Fibroblast of lung (primary cell): ENCODE data around the gene CLDN9. TPM values are rescaled to one million over a fixed set of nuclear protein-coding genes. Genes with fewer than 3 reads are reported as not detected.
A peak's percentile ranks its signal among the peaks of the same experiment; 100 is the strongest.

Experiments
- DNase-seq, 2 donors: peaks; one replicate each; pipeline versions ENCODE4 v3.0.0 to v3.0.0-alpha.2; 2010; ENCODE audit warnings: low read depth in 2 of 2
- H2AFZ ChIP-seq: 2 replicates; pipeline ENCODE4 v1.5.1; 2012; ENCODE audit warnings: low read length, control low read depth, inconsistent platforms
- H3K27ac ChIP-seq: 2 replicates; pipeline ENCODE4 v1.5.1; 2011; ENCODE audit warnings: low read length, control low read depth; ENCODE audit not compliant: insufficient read depth
- H3K27me3 ChIP-seq: 2 replicates; pipeline ENCODE4 v1.5.1; 2011; ENCODE audit warnings: mild to moderate bottlenecking, low read length; ENCODE audit not compliant: control insufficient read depth, insufficient read depth
- H3K36me3 ChIP-seq: 2 replicates; pipeline ENCODE4 v1.5.1; 2011; ENCODE audit warnings: low read length; ENCODE audit not compliant: control insufficient read depth, insufficient read depth
- H3K4me1 ChIP-seq: 2 replicates; pipeline ENCODE4 v1.5.1; 2011; ENCODE audit warnings: low read length; ENCODE audit not compliant: control insufficient read depth, insufficient read depth; ENCODE audit errors: extremely low read depth
- H3K4me2 ChIP-seq: 2 replicates; pipeline ENCODE4 v1.5.1; 2011; ENCODE audit warnings: low read length, control low read depth; ENCODE audit not compliant: insufficient read depth; ENCODE audit errors: extremely low read depth
- H3K4me3 ChIP-seq, 4 experiments: fragments of 200-600 bp in 1 of 4; sonication (generic) in 1 of 4; replicated peaks in 1 of 4; 2 replicates each; pipeline ENCODE4 v1.5.1; 2011 to 2016; ENCODE audit warnings: low read length in 4 of 4, low read depth in 3 of 4, mild to moderate bottlenecking in 3 of 4, control low read depth in 2 of 4, inconsistent platforms in 1 of 4, mixed read lengths in 1 of 4; ENCODE audit not compliant: insufficient read depth in 1 of 4; ENCODE audit errors: control extremely low read depth in 1 of 4
- H3K79me2 ChIP-seq: 2 replicates; pipeline ENCODE4 v1.5.1; 2012; ENCODE audit warnings: mild to moderate bottlenecking, low read length, inconsistent platforms; ENCODE audit not compliant: control insufficient read depth, insufficient read depth
- H3K9ac ChIP-seq: 2 replicates; pipeline ENCODE4 v1.5.1; 2011; ENCODE audit warnings: mild to moderate bottlenecking, low read length, control low read depth; ENCODE audit not compliant: insufficient read depth
- H3K9me3 ChIP-seq: 2 replicates; pipeline ENCODE4 v1.5.1; 2012; ENCODE audit warnings: low read depth, low read length; ENCODE audit not compliant: control insufficient read depth, insufficient read depth
- H4K20me1 ChIP-seq: 2 replicates; pipeline ENCODE4 v1.5.1; 2011; ENCODE audit warnings: low read length; ENCODE audit not compliant: control insufficient read depth, insufficient read depth; ENCODE audit errors: extremely low read depth
- CTCF ChIP-seq, 2 donors: IDR thresholded peaks in 1 of 2; conservative IDR thresholded peaks in 1 of 2; 1 replicate in 1 of 2; 2 replicates in 1 of 2; pipeline ENCODE4 v1.5.1; 2011 to 2012; ENCODE audit warnings: low read length in 2 of 2, control low read depth in 1 of 2, inconsistent platforms in 1 of 2, low read depth in 1 of 2, mild to moderate bottlenecking in 1 of 2
- EZH2 ChIP-seq: IDR thresholded peaks from 2 replicates; pipeline ENCODE4 v1.5.1; 2012; ENCODE audit warnings: low read length, control low read depth, mild to moderate bottlenecking; ENCODE audit errors: missing control alignments
- polyA plus RNA-seq, 2 donors: library from polyadenylated mRNA; depleted of rRNA in 1 of 2; stranded (reverse) in 1 of 2; unstranded in 1 of 2; fragments of >200 nt; gene quantifications; 2 replicates each; pipeline ENCODE4 v1.2.1, GENCODE V29; 2011 to 2012; ENCODE audit warnings: missing spikeins in 1 of 2
- total RNA-seq: library from RNA; depleted of rRNA; stranded (reverse); fragments of >200 nt; gene quantifications from 2 replicates; pipeline ENCODE4 v1.2.1, GENCODE V29; 2014

The CLDN9 gene
- total and polyA plus RNA-seq, 2 donors (not counting 1 experiment from before 2014, with no cell fraction given) = not detected

GRCh38 chr16:3023669-3024478 is 11.2 kb downstream of the CLDN9 start, which contains the start of the genes HCFC1R1 and THOC6:
Gene HCFC1R1, minus strand, starts transcription at chr16:3023942. Its CDS starts 1 bp downstream, at chr16:3023941.
Gene THOC6, plus strand, starts transcription at chr16:3024035. Its CDS starts 292 bp downstream, at chr16:3024327.
- peak within 1 kb of the TSS; percentile 78 for H3K9ac ChIP-seq
- TF ChIP-seq EZH2 = no peak
- TF ChIP-seq CTCF (conservative IDR thresholded peaks at IDR 0.05 in 1 of 2, IDR thresholded peaks at IDR 0.05 in 1 of 2; ENCODE audit: low read depth in 1 of 2, low read length in 2 of 2) = no peak
- peaks cover 27% of the 10 kb centered on the region for H3K36me3 ChIP-seq
- peak within 1 kb of the TSS; percentile 99 for H3K27ac ChIP-seq
- H3K4me1 ChIP-seq = peaks cover 7% of the 10 kb centered on the region
- H4K20me1 ChIP-seq = no peaks in the 10 kb centered on the region
- DNase-seq = peak; percentile 97 to 98
- peak within 1 kb of the TSS; percentile 99 for H3K4me2 ChIP-seq
- no peaks in the 10 kb centered on the region for H3K27me3 ChIP-seq
- H3K79me2 ChIP-seq = peaks cover 2% of the 10 kb centered on the region
- peak within 1 kb of the TSS; percentile 51 to 100 (median 82) for H3K4me3 ChIP-seq
- no peaks in the 10 kb centered on the region for H3K9me3 ChIP-seq
- H2AFZ ChIP-seq = no peak within 1 kb of the TSS

- Histone ChIP-seq H3K4me1 (peaks cover 7% of the 10 kb centered on the region), H3K9me3 (no peaks in the 10 kb centered on the region), H3K36me3 (peaks cover 27% of the 10 kb centered on the region), H2AFZ (no peak overlapping the region), H3K27me3 (peaks cover 5% of the 10 kb centered on the region), H3K4me3 (no peak overlapping the region), H3K27ac (no peak overlapping the region), H3K79me2 (peaks cover 2% of the 10 kb centered on the region), H4K20me1 (no peaks in the 10 kb centered on the region), H3K9ac (no peak overlapping the region), H3K4me2 (no peak overlapping the region)
- no peak for DNase-seq
- TF ChIP-seq EZH2 (no peak), CTCF (conservative IDR thresholded peaks at IDR 0.05 in 1 of 2, IDR thresholded peaks at IDR 0.05 in 1 of 2; ENCODE audit: low read depth in 1 of 2, low read length in 2 of 2) (no peak)
Observed at GRCh38 chr16:3025032-3026002, 12.6 kb downstream of the CLDN9 start.

GRCh38 chr16:3026003-3026378 is 13.3 kb downstream of the CLDN9 start:
- no peak for DNase-seq
- H3K27ac ChIP-seq = no peak overlapping the region
- no peaks in the 10 kb centered on the region for H3K9me3 ChIP-seq
- peaks cover 2% of the 10 kb centered on the region for H3K79me2 ChIP-seq
- H3K4me2 ChIP-seq = no peak overlapping the region
- H3K4me1 ChIP-seq = peaks cover 7% of the 10 kb centered on the region
- no peaks in the 10 kb centered on the region for H4K20me1 ChIP-seq
- no peak overlapping the region for H3K9ac ChIP-seq
- peaks cover 5% of the 10 kb centered on the region for H3K27me3 ChIP-seq
- H3K36me3 ChIP-seq = peaks cover 27% of the 10 kb centered on the region
- H2AFZ ChIP-seq = no peak overlapping the region
- TF ChIP-seq CTCF (conservative IDR thresholded peaks at IDR 0.05 in 1 of 2, IDR thresholded peaks at IDR 0.05 in 1 of 2; ENCODE audit: low read depth in 1 of 2, low read length in 2 of 2) = no peak
- TF ChIP-seq EZH2 = no peak
- H3K4me3 ChIP-seq = no peak overlapping the region
